Spinal cord (tissue), 10 donors: ENCODE measurements around the gene C5orf34. TPM values are rescaled to one million over a fixed set of nuclear protein-coding genes. Genes with fewer than 3 reads are reported as not detected.
"Not testable (repeated sequence)": the region's sequence is repeated elsewhere in the genome, so short reads cannot be mapped to it uniquely, and the experiment has no call there.

Experiments used
- DNase-seq, 6 donors: peaks; one replicate each; pipeline versions ENCODE4 v3.0.0 to v3.0.0-alpha.2; 2013 to 2015; ENCODE audit warnings: low spot score in 6 of 6, low read depth in 4 of 6
- H3K27ac ChIP-seq: one replicate; pipeline ENCODE4 v1.5.1; 2013; ENCODE audit warnings: low read depth, low read length, control low read depth
- H3K27me3 ChIP-seq: one replicate; pipeline ENCODE4 v1.6.1; 2013; ENCODE audit warnings: low read length; ENCODE audit not compliant: control insufficient read depth, insufficient read depth
- H3K36me3 ChIP-seq: one replicate; pipeline ENCODE4 v1.6.1; 2013; ENCODE audit warnings: low read length; ENCODE audit not compliant: control insufficient read depth, insufficient read depth
- H3K4me1 ChIP-seq: one replicate; pipeline ENCODE4 v1.6.1; 2013; ENCODE audit warnings: low read length; ENCODE audit not compliant: control insufficient read depth, insufficient read depth
- H3K4me3 ChIP-seq: one replicate; pipeline ENCODE4 v1.5.1; 2013; ENCODE audit warnings: low read depth, low read length, control low read depth
- H3K9me3 ChIP-seq: one replicate; pipeline ENCODE4 v1.6.1; 2013; ENCODE audit warnings: low read length; ENCODE audit not compliant: control insufficient read depth, insufficient read depth
- WGBS: methylation state at CpG from one replicate; pipeline ENCODE4 v1.1.5; 2013; ENCODE audit warnings: missing lambda C conversion rate; ENCODE audit not compliant: insufficient coverage; 5-methylcytosine and 5-hydroxymethylcytosine counted together
- polyA plus RNA-seq, 2 donors: library from polyadenylated mRNA; unstranded; fragments of 120-200 nt; gene quantifications; one replicate each; pipeline ENCODE4 v1.2.1, GENCODE V29; 2013; ENCODE audit not compliant: insufficient read length in 2 of 2
- total RNA-seq, 2 donors: library from RNA; depleted of rRNA in 1 of 2; stranded (reverse); fragments of 120-200 nt in 1 of 2; fragments of >200 nt in 1 of 2; gene quantifications; one replicate each; pipeline versions ENCODE4 v1.2.3 to v1.2.4, GENCODE V29; 2013 to 2014
- donor health status: healthy.

C5orf34 gene
- total and polyA plus RNA-seq, 4 donors: 4.5 to 7.5 (median 4.6) TPM

GRCh38 chr5:43554497-43554896 lies 39.5 kb upstream of the C5orf34 start:
- WGBS: 88% methylated on average over 1 of the region's 1 CpG
- Histone ChIP-seq H3K9me3 (no peaks in the 10 kb centered on the region), H3K4me3 (no peak overlapping the region), H3K27me3 (no peaks in the 10 kb centered on the region), H3K36me3 (no peaks in the 10 kb centered on the region), H3K27ac (no peak overlapping the region), H3K4me1 (peaks cover 5% of the 10 kb centered on the region)
- DNase-seq: no peak

- no peak overlapping the region for H3K4me3 ChIP-seq
- H3K27me3 ChIP-seq: no peaks in the 10 kb centered on the region
- DNase-seq: no peak
- H3K9me3 ChIP-seq: no peaks in the 10 kb centered on the region
- H3K36me3 ChIP-seq: no peaks in the 10 kb centered on the region
- H3K4me1 ChIP-seq: peaks cover 5% of the 10 kb centered on the region
- WGBS: no CpG with 5 or more reads among the region's 2 CpGs
- no peak overlapping the region for H3K27ac ChIP-seq
Measured at GRCh38 chr5:43553381-43553780, 38.4 kb upstream of the C5orf34 start.

GRCh38 chr5:43551731-43552130 lies 36.8 kb upstream of the C5orf34 start:
- Histone ChIP-seq H3K27ac (no peak overlapping the region), H3K9me3 (no peaks in the 10 kb centered on the region), H3K4me1 (no peaks in the 10 kb centered on the region), H3K27me3 (no peaks in the 10 kb centered on the region), H3K36me3 (peaks cover 2% of the 10 kb centered on the region), H3K4me3 (no peak overlapping the region)
- no peak for DNase-seq
- WGBS: no CpG with 5 or more reads among the region's 2 CpGs

- not testable (repeated sequence) for H3K27ac ChIP-seq, H3K9me3 ChIP-seq, H3K4me3 ChIP-seq, DNase-seq, H3K4me1 ChIP-seq, H3K27me3 ChIP-seq, H3K36me3 ChIP-seq
- 94% methylated on average over 7 of the region's 8 CpGs for WGBS
Measured at GRCh38 chr5:43549272-43549671, 34.3 kb upstream of the C5orf34 start.

GRCh38 chr5:43548358-43548757 lies 33.4 kb upstream of the C5orf34 start:
- WGBS: 80% methylated on average over 1 of the region's 5 CpGs
- no peak for DNase-seq
- Histone ChIP-seq H3K9me3 (no peaks in the 10 kb centered on the region), H3K4me1 (no peaks in the 10 kb centered on the region), H3K36me3 (peaks cover 11% of the 10 kb centered on the region), H3K27ac (no peak overlapping the region), H3K27me3 (no peaks in the 10 kb centered on the region), H3K4me3 (no peak overlapping the region)

- H3K27me3 ChIP-seq: no peaks in the 10 kb centered on the region
- peaks cover 11% of the 10 kb centered on the region for H3K36me3 ChIP-seq
- H3K4me3 ChIP-seq: no peak overlapping the region
- H3K27ac ChIP-seq: no peak overlapping the region
- 100% methylated on average over 1 of the region's 2 CpGs for WGBS
- H3K4me1 ChIP-seq: no peaks in the 10 kb centered on the region
- no peak for DNase-seq
- no peaks in the 10 kb centered on the region for H3K9me3 ChIP-seq
Measured at GRCh38 chr5:43547532-43547931, 32.6 kb upstream of the C5orf34 start.

GRCh38 chr5:43543434-43543833 lies 28.5 kb upstream of the C5orf34 start:
- H3K27me3 ChIP-seq: no peaks in the 10 kb centered on the region
- H3K36me3 ChIP-seq: peaks cover 22% of the 10 kb centered on the region
- H3K4me3 ChIP-seq: no peak overlapping the region
- no peak overlapping the region for H3K27ac ChIP-seq
- no peaks in the 10 kb centered on the region for H3K4me1 ChIP-seq
- DNase-seq: peak in 3 of 6 donors; percentile 38 to 69 (median 48)
- H3K9me3 ChIP-seq: no peaks in the 10 kb centered on the region

GRCh38 chr5:43540746-43541145 lies 25.8 kb upstream of the C5orf34 start:
- Histone ChIP-seq H3K4me1 (no peaks in the 10 kb centered on the region), H3K27me3 (no peaks in the 10 kb centered on the region), H3K36me3 (peaks cover 18% of the 10 kb centered on the region), H3K4me3 (no peak overlapping the region), H3K27ac (no peak overlapping the region), H3K9me3 (no peaks in the 10 kb centered on the region)
- WGBS: no CpG with 5 or more reads among the region's 6 CpGs
- DNase-seq: no peak

GRCh38 chr5:43536972-43537371 lies 22.0 kb upstream of the C5orf34 start:
- Histone ChIP-seq H3K27ac (no peak overlapping the region), H3K4me1 (no peaks in the 10 kb centered on the region), H3K27me3 (no peaks in the 10 kb centered on the region), H3K36me3 (peaks cover 18% of the 10 kb centered on the region), H3K9me3 (no peaks in the 10 kb centered on the region), H3K4me3 (no peak overlapping the region)
- DNase-seq: no peak

- 59% methylated on average over 2 of the region's 2 CpGs for WGBS
- DNase-seq: no peak
- Histone ChIP-seq H3K27ac (no peak overlapping the region), H3K9me3 (no peaks in the 10 kb centered on the region), H3K36me3 (peaks cover 16% of the 10 kb centered on the region), H3K4me3 (no peak overlapping the region), H3K27me3 (no peaks in the 10 kb centered on the region), H3K4me1 (no peaks in the 10 kb centered on the region)
Measured at GRCh38 chr5:43533646-43534045, 18.7 kb upstream of the C5orf34 start.
